HEK293 (cell line): ENCODE measurements around the gene ICAM1.
A peak's percentile ranks its signal among the peaks of the same experiment; 100 is the strongest.

Experiments used
- BCL11B ChIP-seq: fragments of 450-650 bp; formaldehyde crosslinking; IDR thresholded peaks from 2 replicates; pipeline ENCODE4 v1.5.1; 2016; ENCODE audit warnings: low read depth, missing biosample characterization, missing genetic modification characterization
- FEZF1 ChIP-seq: fragments of 450-650 bp; formaldehyde crosslinking; IDR thresholded peaks from 2 replicates; pipeline ENCODE4 v1.5.1; 2016; ENCODE audit warnings: missing biosample characterization, missing genetic modification characterization
- KLF7 ChIP-seq: fragments of 450-650 bp; formaldehyde crosslinking; IDR thresholded peaks from 2 replicates; pipeline ENCODE4 v1.5.1; 2016; ENCODE audit warnings: missing biosample characterization, missing genetic modification characterization, borderline replicate concordance
- MYNN ChIP-seq: fragments of 450-650 bp; formaldehyde crosslinking; IDR thresholded peaks from 2 replicates; pipeline ENCODE4 v1.5.1; 2016; ENCODE audit warnings: missing biosample characterization, missing genetic modification characterization, borderline replicate concordance
- RBAK ChIP-seq: fragments of 450-650 bp; formaldehyde crosslinking; IDR thresholded peaks from 2 replicates; pipeline ENCODE4 v1.5.1; 2016; ENCODE audit warnings: missing biosample characterization, missing genetic modification characterization
- TCF7L2 ChIP-seq: IDR thresholded peaks from 2 replicates; pipeline ENCODE4 v1.6.1; 2011; ENCODE audit warnings: low read depth, mild to moderate bottlenecking, inconsistent platforms, low read length, moderate library complexity, borderline replicate concordance
- ZBTB17 ChIP-seq: fragments of 450-650 bp; formaldehyde crosslinking; IDR thresholded peaks from 2 replicates; pipeline ENCODE4 v1.5.1; 2016; ENCODE audit warnings: missing biosample characterization, missing genetic modification characterization
- ZBTB20 ChIP-seq: fragments of 450-650 bp; formaldehyde crosslinking; IDR thresholded peaks from 2 replicates; pipeline ENCODE4 v1.5.1; 2016; ENCODE audit warnings: missing biosample characterization, missing genetic modification characterization
- ZEB2 ChIP-seq: fragments of 450-650 bp; formaldehyde crosslinking; IDR thresholded peaks from 2 replicates; pipeline ENCODE4 v1.5.1; 2016; ENCODE audit warnings: missing biosample characterization, missing genetic modification characterization
- ZFP41 ChIP-seq: fragments of 450-650 bp; formaldehyde crosslinking; IDR thresholded peaks from 2 replicates; pipeline ENCODE4 v1.5.1; 2016; ENCODE audit warnings: missing biosample characterization, missing genetic modification characterization, borderline replicate concordance
- ZNF146 ChIP-seq: fragments of 450-650 bp; formaldehyde crosslinking; IDR thresholded peaks from 2 replicates; pipeline ENCODE4 v1.5.1; 2016; ENCODE audit warnings: missing biosample characterization, missing genetic modification characterization
- ZNF24 ChIP-seq: fragments of 450-650 bp; formaldehyde crosslinking; IDR thresholded peaks from 2 replicates; pipeline ENCODE4 v1.5.1; 2016; ENCODE audit warnings: missing biosample characterization, missing genetic modification characterization
- ZNF302 ChIP-seq: fragments of 450-650 bp; formaldehyde crosslinking; IDR thresholded peaks from 2 replicates; pipeline ENCODE4 v1.5.1; 2016; ENCODE audit warnings: missing biosample characterization, missing genetic modification characterization, low read depth
- ZNF324 ChIP-seq: fragments of 450-650 bp; formaldehyde crosslinking; IDR thresholded peaks from 2 replicates; pipeline ENCODE4 v1.5.1; 2016; ENCODE audit warnings: missing biosample characterization, missing genetic modification characterization
- ZNF37A ChIP-seq: fragments of 450-650 bp; IDR thresholded peaks from 2 replicates; pipeline ENCODE4 v1.5.1; 2018; ENCODE audit warnings: missing biosample characterization, missing genetic modification characterization
- ZNF391 ChIP-seq: fragments of 450-650 bp; formaldehyde crosslinking; IDR thresholded peaks from 2 replicates; pipeline ENCODE4 v1.5.1; 2016; ENCODE audit warnings: low read depth, missing biosample characterization, missing genetic modification characterization, borderline replicate concordance
- ZNF48 ChIP-seq: fragments of 450-650 bp; formaldehyde crosslinking; IDR thresholded peaks from 2 replicates; pipeline ENCODE4 v1.5.1; 2016; ENCODE audit warnings: missing biosample characterization, missing genetic modification characterization
- ZNF530 ChIP-seq: fragments of 450-650 bp; formaldehyde crosslinking; IDR thresholded peaks from 2 replicates; pipeline ENCODE4 v1.5.1; 2016; ENCODE audit warnings: low read depth, missing biosample characterization, missing genetic modification characterization
- ZNF544 ChIP-seq: fragments of 450-650 bp; formaldehyde crosslinking; IDR thresholded peaks from 2 replicates; pipeline ENCODE4 v1.5.0; 2017; ENCODE audit warnings: missing biosample characterization, missing genetic modification characterization
- ZNF777 ChIP-seq: fragments of 450-650 bp; formaldehyde crosslinking; IDR thresholded peaks from 2 replicates; pipeline ENCODE4 v1.5.1; 2017; ENCODE audit warnings: missing biosample characterization, missing genetic modification characterization, borderline replicate concordance
- ZSCAN23 ChIP-seq: fragments of 450-650 bp; formaldehyde crosslinking; IDR thresholded peaks from 2 replicates; pipeline ENCODE4 v1.5.1; 2016; ENCODE audit warnings: missing biosample characterization, missing genetic modification characterization
- ZXDB ChIP-seq: fragments of 450-650 bp; formaldehyde crosslinking; IDR thresholded peaks from 2 replicates; pipeline ENCODE4 v1.5.1; 2016; ENCODE audit warnings: missing biosample characterization, missing genetic modification characterization
- TF ChIP-seq, protein P1 (sequence below): fragments of 450-650 bp; formaldehyde crosslinking; IDR thresholded peaks from 2 replicates; pipeline ENCODE4 v1.5.1; 2016; ENCODE audit warnings: missing biosample characterization, missing genetic modification characterization
- TF ChIP-seq, protein P2 (sequence below): fragments of 450-650 bp; formaldehyde crosslinking; IDR thresholded peaks from 2 replicates; pipeline ENCODE4 v1.5.1; 2016; ENCODE audit warnings: missing biosample characterization, missing genetic modification characterization
- TF ChIP-seq, protein P3 (sequence below): fragments of 450-650 bp; formaldehyde crosslinking; IDR thresholded peaks from 2 replicates; pipeline ENCODE4 v1.5.1; 2016; ENCODE audit warnings: missing biosample characterization, missing genetic modification characterization
- TF ChIP-seq, protein P4 (sequence below): fragments of 450-650 bp; formaldehyde crosslinking; IDR thresholded peaks from 2 replicates; pipeline ENCODE4 v1.5.1; 2016; ENCODE audit warnings: missing biosample characterization, missing genetic modification characterization
- TF ChIP-seq, protein P5 (sequence below): fragments of 450-650 bp; formaldehyde crosslinking; IDR thresholded peaks from 2 replicates; pipeline ENCODE4 v1.5.1; 2017; ENCODE audit warnings: missing biosample characterization, mild to moderate bottlenecking, missing genetic modification characterization, moderate library complexity
- TF ChIP-seq, protein P6 (sequence below): fragments of 450-650 bp; formaldehyde crosslinking; IDR thresholded peaks from 2 replicates; pipeline ENCODE4 v1.5.1; 2016; ENCODE audit warnings: missing biosample characterization, missing genetic modification characterization

Gene ICAM1

DNA sequence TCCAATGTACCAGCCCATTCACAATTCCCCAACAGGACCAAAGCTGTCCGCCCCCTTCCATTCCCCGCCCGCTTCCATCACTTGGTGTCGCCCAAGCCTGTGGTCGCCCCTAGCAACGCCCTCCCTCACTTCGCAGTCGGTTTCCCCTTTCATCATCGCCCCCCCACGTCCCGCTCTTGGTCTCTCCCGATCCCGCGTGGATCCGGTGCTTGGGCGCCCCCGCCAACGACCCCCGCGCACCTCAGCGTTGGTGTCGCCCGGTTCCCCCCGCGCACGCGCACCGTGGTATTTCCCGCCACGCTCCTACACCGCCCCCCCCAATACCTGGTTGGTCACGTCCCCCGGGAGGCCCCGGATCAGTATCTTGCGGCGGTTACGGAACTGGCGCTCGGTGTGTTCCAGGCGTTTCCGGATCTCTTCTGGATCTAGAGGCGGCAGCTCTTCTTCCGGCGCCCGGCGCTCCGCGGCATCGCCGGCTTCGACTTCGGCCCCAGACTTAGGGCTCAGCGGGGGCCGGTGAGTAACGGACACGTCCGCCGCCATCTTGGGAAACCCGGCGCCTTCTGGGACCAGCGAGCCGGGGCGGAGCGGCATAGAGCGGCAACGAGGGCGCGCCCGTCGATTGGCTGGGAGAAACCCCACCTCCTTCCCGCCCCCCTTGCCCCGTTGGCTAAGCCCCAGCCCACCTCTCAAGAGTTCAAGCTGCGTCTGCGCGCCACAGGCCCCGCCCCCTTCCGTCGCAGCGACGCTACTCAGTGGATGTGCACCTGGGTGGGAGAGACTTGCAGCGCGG, 62.2 kb downstream of the ICAM1 start, which contains the start of gene RAVER1 (continued):
- TF ChIP-seq, protein P1, sequence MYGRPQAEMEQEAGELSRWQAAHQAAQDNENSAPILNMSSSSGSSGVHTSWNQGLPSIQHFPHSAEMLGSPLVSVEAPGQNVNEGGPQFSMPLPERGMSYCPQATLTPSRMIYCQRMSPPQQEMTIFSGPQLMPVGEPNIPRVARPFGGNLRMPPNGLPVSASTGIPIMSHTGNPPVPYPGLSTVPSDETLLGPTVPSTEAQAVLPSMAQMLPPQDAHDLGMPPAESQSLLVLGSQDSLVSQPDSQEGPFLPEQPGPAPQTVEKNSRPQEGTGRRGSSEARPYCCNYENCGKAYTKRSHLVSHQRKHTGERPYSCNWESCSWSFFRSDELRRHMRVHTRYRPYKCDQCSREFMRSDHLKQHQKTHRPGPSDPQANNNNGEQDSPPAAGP (tag by site-specific recombination): peak; percentile 96
- TF ChIP-seq FEZF1 (tag by site-specific recombination): peak; percentile 83
- peak; percentile 44; the same call in 1 of the 2 replicates for TF ChIP-seq RBAK
- TF ChIP-seq ZNF37A: no peak
- peak; percentile 95 for TF ChIP-seq ZNF324 (tag by site-specific recombination)
- TF ChIP-seq ZFP41: 0 out of 2 replicates have a peak, but pooled peaks have one; percentile 80
- peak; percentile 90 for TF ChIP-seq TCF7L2
- peak; percentile 76; the same call in 1 of the 2 replicates for TF ChIP-seq ZBTB20
- peak; percentile 87 for TF ChIP-seq ZNF24 (tag by site-specific recombination)
- no peak; the same call in 1 of the 2 replicates for TF ChIP-seq ZBTB17 (tag by site-specific recombination)
- TF ChIP-seq, protein P2, sequence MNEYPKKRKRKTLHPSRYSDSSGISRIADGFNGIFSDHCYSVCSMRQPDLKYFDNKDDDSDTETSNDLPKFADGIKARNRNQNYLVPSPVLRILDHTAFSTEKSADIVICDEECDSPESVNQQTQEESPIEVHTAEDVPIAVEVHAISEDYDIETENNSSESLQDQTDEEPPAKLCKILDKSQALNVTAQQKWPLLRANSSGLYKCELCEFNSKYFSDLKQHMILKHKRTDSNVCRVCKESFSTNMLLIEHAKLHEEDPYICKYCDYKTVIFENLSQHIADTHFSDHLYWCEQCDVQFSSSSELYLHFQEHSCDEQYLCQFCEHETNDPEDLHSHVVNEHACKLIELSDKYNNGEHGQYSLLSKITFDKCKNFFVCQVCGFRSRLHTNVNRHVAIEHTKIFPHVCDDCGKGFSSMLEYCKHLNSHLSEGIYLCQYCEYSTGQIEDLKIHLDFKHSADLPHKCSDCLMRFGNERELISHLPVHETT (tag by site-specific recombination): peak; percentile 95
- TF ChIP-seq BCL11B: 0 out of 2 replicates have a peak, but pooled peaks have one; percentile 27
- peak; percentile 86 for TF ChIP-seq KLF7 (tag by site-specific recombination)
- TF ChIP-seq ZNF544 (tag by site-specific recombination): no peak
- TF ChIP-seq MYNN (tag by site-specific recombination): peak; percentile 28; the same call in 1 of the 2 replicates
- TF ChIP-seq ZNF777 (tag by site-specific recombination): 0 out of 2 replicates have a peak, but pooled peaks have one; percentile 12
- TF ChIP-seq, protein P3, sequence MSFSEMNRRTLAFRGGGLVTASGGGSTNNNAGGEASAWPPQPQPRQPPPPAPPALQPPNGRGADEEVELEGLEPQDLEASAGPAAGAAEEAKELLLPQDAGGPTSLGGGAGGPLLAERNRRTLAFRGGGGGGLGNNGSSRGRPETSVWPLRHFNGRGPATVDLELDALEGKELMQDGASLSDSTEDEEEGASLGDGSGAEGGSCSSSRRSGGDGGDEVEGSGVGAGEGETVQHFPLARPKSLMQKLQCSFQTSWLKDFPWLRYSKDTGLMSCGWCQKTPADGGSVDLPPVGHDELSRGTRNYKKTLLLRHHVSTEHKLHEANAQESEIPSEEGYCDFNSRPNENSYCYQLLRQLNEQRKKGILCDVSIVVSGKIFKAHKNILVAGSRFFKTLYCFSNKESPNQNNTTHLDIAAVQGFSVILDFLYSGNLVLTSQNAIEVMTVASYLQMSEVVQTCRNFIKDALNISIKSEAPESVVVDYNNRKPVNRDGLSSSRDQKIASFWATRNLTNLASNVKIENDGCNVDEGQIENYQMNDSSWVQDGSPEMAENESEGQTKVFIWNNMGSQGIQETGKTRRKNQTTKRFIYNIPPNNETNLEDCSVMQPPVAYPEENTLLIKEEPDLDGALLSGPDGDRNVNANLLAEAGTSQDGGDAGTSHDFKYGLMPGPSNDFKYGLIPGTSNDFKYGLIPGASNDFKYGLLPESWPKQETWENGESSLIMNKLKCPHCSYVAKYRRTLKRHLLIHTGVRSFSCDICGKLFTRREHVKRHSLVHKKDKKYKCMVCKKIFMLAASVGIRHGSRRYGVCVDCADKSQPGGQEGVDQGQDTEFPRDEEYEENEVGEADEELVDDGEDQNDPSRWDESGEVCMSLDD (tag by site-specific recombination): peak; percentile 96
- peak; percentile 98 for TF ChIP-seq ZNF391
- TF ChIP-seq, protein P4, sequence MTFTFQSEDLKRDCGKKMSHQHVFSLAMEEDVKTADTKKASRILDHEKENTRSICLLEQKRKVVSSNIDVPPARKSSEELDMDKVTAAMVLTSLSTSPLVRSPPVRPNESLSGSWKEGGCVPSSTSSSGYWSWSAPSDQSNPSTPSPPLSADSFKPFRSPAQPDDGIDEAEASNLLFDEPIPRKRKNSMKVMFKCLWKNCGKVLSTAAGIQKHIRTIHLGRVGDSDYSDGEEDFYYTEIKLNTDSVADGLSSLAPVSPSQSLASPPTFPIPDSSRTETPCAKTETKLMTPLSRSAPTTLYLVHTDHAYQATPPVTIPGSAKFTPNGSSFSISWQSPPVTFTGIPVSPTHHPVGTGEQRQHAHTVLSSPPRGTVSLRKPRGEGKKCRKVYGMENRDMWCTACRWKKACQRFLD (tag by site-specific recombination): 0 out of 2 replicates have a peak, but pooled peaks have one; percentile 61
- TF ChIP-seq ZSCAN23 (tag by site-specific recombination): 0 out of 2 replicates have a peak, but pooled peaks have one; percentile 52
- TF ChIP-seq ZNF146 (tag by site-specific recombination): peak; percentile 37; the same call in 1 of the 2 replicates
- TF ChIP-seq ZEB2 (tag by site-specific recombination): peak; percentile 99
- no peak for TF ChIP-seq ZNF48 (tag by site-specific recombination)
- TF ChIP-seq ZXDB (tag by site-specific recombination): peak; percentile 97
- peak; percentile 99 for TF ChIP-seq ZNF530 (tag by site-specific recombination)
- TF ChIP-seq, protein P5, sequence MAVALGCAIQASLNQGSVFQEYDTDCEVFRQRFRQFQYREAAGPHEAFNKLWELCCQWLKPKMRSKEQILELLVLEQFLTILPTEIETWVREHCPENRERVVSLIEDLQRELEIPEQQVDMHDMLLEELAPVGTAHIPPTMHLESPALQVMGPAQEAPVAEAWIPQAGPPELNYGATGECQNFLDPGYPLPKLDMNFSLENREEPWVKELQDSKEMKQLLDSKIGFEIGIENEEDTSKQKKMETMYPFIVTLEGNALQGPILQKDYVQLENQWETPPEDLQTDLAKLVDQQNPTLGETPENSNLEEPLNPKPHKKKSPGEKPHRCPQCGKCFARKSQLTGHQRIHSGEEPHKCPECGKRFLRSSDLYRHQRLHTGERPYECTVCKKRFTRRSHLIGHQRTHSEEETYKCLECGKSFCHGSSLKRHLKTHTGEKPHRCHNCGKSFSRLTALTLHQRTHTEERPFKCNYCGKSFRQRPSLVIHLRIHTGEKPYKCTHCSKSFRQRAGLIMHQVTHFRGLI: peak; percentile 79
- TF ChIP-seq ZNF302: no peak
- TF ChIP-seq, protein P6, sequence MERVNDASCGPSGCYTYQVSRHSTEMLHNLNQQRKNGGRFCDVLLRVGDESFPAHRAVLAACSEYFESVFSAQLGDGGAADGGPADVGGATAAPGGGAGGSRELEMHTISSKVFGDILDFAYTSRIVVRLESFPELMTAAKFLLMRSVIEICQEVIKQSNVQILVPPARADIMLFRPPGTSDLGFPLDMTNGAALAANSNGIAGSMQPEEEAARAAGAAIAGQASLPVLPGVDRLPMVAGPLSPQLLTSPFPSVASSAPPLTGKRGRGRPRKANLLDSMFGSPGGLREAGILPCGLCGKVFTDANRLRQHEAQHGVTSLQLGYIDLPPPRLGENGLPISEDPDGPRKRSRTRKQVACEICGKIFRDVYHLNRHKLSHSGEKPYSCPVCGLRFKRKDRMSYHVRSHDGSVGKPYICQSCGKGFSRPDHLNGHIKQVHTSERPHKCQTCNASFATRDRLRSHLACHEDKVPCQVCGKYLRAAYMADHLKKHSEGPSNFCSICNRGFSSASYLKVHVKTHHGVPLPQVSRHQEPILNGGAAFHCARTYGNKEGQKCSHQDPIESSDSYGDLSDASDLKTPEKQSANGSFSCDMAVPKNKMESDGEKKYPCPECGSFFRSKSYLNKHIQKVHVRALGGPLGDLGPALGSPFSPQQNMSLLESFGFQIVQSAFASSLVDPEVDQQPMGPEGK (tag by site-specific recombination): peak; percentile 98
